Activated B cell treated with CpG ODN at 0.5 μM for 24 hours (primary cell): ENCODE data around the gene SLC44A1. TPM values are rescaled to one million over a fixed set of nuclear protein-coding genes. Genes with fewer than 3 reads are reported as not detected.

Source experiments
- ATAC-seq: fragments of 200-7000 bp; cut with Tn5 transposase; one replicate; pipeline ENCODE4 v1.10.0; 2021; ENCODE audit warnings: low read depth, mild to moderate bottlenecking, moderate library complexity
- CTCF ChIA-PET: fragments of 350-600 bp; sonication (Branson Sonifier 250); formaldehyde crosslinking; loops from one replicate; lab custom pipeline; 2021; ENCODE audit warnings: antibody characterized with exemption; lab: Charles Lee
- POLR2A ChIA-PET: fragments of 350-600 bp; sonication (Branson Sonifier 250); formaldehyde crosslinking; loops from one replicate; lab custom pipeline; 2021; ENCODE audit warnings: antibody characterized with exemption; lab: Charles Lee
- DNase-seq: peaks from one replicate; pipeline ENCODE4 v3.0.0; 2022
- H3K27ac Mint-ChIP-seq: one replicate; pipeline ENCODE4 v1.8.0; 2020; ENCODE audit warnings: mixed read lengths
- H3K27me3 Mint-ChIP-seq: one replicate; pipeline ENCODE4 v1.8.0; 2021; ENCODE audit warnings: mixed read lengths
- H3K36me3 Mint-ChIP-seq: one replicate; pipeline ENCODE4 v1.8.0; 2021; ENCODE audit warnings: low read depth, mixed read lengths
- H3K4me1 Mint-ChIP-seq: one replicate; pipeline ENCODE4 v1.8.0; 2021; ENCODE audit warnings: mixed read lengths
- H3K4me3 Mint-ChIP-seq: one replicate; pipeline ENCODE4 v1.8.0; 2020; ENCODE audit warnings: mild to moderate bottlenecking, mixed read lengths
- H3K9me3 Mint-ChIP-seq: one replicate; pipeline ENCODE4 v1.8.0; 2020; ENCODE audit warnings: mixed read lengths
- CTCF ChIP-seq: fragments of 200-600 bp; IDR thresholded peaks from one replicate; pipeline ENCODE4 v1.8.0; 2022; ENCODE audit warnings: antibody characterized with exemption, mild to moderate bottlenecking
- intact Hi-C: fragments of 100-400 bp; cut with micrococcal nuclease; formaldehyde crosslinking; loops from one replicate; pipeline ENCODE4 v1.15.1; 2024
- total RNA-seq: library from RNA; stranded (reverse); gene quantifications from 2 replicates; pipeline ENCODE4 v1.2.3, GENCODE V29; 2022

Gene SLC44A1
- total RNA-seq, 1 donor from 2014 or later = 10.1 TPM

GRCh38 chr9:105290418-105290817 is 46.0 kb downstream of the SLC44A1 start:
- H3K36me3 Mint-ChIP-seq = no peaks in the 10 kb centered on the region
- H3K4me1 Mint-ChIP-seq = no peaks in the 10 kb centered on the region
- H3K27me3 Mint-ChIP-seq = no peaks in the 10 kb centered on the region
- no peak for TF ChIP-seq CTCF
- no peak for ATAC-seq
- H3K27ac Mint-ChIP-seq = no peak overlapping the region
- no peaks in the 10 kb centered on the region for H3K9me3 Mint-ChIP-seq
- ChIA-PET CTCF (no interaction called here), POLR2A (no interaction called here)
- H3K4me3 Mint-ChIP-seq = no peak overlapping the region
- intact Hi-C loops = no loop called here
- DNase-seq = no peak

GRCh38 chr9:105290954-105291353 is 46.5 kb downstream of the SLC44A1 start:
- no peaks in the 10 kb centered on the region for H3K27me3 Mint-ChIP-seq
- no peaks in the 10 kb centered on the region for H3K4me1 Mint-ChIP-seq
- no peak overlapping the region for H3K27ac Mint-ChIP-seq
- DNase-seq = no peak
- no peaks in the 10 kb centered on the region for H3K36me3 Mint-ChIP-seq
- intact Hi-C loops = no loop called here
- no peak for ATAC-seq
- CTCF ChIA-PET = no interaction called here
- H3K4me3 Mint-ChIP-seq = no peak overlapping the region
- no peaks in the 10 kb centered on the region for H3K9me3 Mint-ChIP-seq
- POLR2A ChIA-PET = no interaction called here
- TF ChIP-seq CTCF = no peak

- no peak for TF ChIP-seq CTCF
- Mint-ChIP-seq H3K4me1 (no peaks in the 10 kb centered on the region), H3K36me3 (no peaks in the 10 kb centered on the region), H3K9me3 (no peaks in the 10 kb centered on the region), H3K27ac (no peak overlapping the region), H3K27me3 (no peaks in the 10 kb centered on the region), H3K4me3 (no peak overlapping the region)
- CTCF ChIA-PET = no interaction called here
- DNase-seq = no peak
- intact Hi-C loops = no loop called here
- POLR2A ChIA-PET = no interaction called here
- no peak for ATAC-seq
These were observed 47.0 kb downstream of the SLC44A1 start for GRCh38 chr9:105291422-105291859.

- Mint-ChIP-seq H3K27ac (no peak overlapping the region), H3K4me3 (no peak overlapping the region), H3K27me3 (no peaks in the 10 kb centered on the region), H3K9me3 (no peaks in the 10 kb centered on the region), H3K4me1 (no peaks in the 10 kb centered on the region), H3K36me3 (no peaks in the 10 kb centered on the region)
- ChIA-PET CTCF (no interaction called here), POLR2A (no interaction called here)
- intact Hi-C loops = no loop called here
- TF ChIP-seq CTCF = no peak
- ATAC-seq (no peak), DNase-seq (no peak)
These were observed 47.5 kb downstream of the SLC44A1 start for GRCh38 chr9:105291938-105292337.

- TF ChIP-seq CTCF = no peak
- Mint-ChIP-seq H3K4me1 (no peaks in the 10 kb centered on the region), H3K9me3 (no peaks in the 10 kb centered on the region), H3K36me3 (no peaks in the 10 kb centered on the region), H3K4me3 (no peak overlapping the region), H3K27ac (no peak overlapping the region), H3K27me3 (no peaks in the 10 kb centered on the region)
- no peak for ATAC-seq
- CTCF ChIA-PET = no interaction called here
- intact Hi-C loops = no loop called here
- no peak for DNase-seq
- POLR2A ChIA-PET = no interaction called here
These were observed 49.0 kb downstream of the SLC44A1 start for GRCh38 chr9:105293408-105293807.
